GM21515 (cell line): ENCODE results near the gene LIPM.

Source experiments
- ATAC-seq: cut with Tn5 transposase; IDR thresholded peaks from one replicate; pipeline ENCODE4 v1.9.1; 2021; ENCODE audit not compliant: unreplicated experiment

The LIPM gene

GRCh38 chr10:88802523-88803285 lies at the start of gene LIPM:
LIPM (plus strand) TSS chr10:88802730; CDS start chr10:88802897, 167 bp downstream.
- no peak for ATAC-seq

- no peak for ATAC-seq
Observed at GRCh38 chr10:88754287-88754686, 48.2 kb upstream of the LIPM start.

- ATAC-seq, result no peak
Observed at GRCh38 chr10:88755753-88756152, 46.8 kb upstream of the LIPM start.

GRCh38 chr10:88756660-88757059 lies 45.9 kb upstream of the LIPM start:
- no peak for ATAC-seq

- no peak for ATAC-seq
Observed at GRCh38 chr10:88759366-88760101, 43.0 kb upstream of the LIPM start, which contains the start of gene LIPN. LIPN (plus strand) TSS chr10:88760020; CDS start chr10:88761406, 1,386 bp downstream.

GRCh38 chr10:88762906-88763305 lies 39.6 kb upstream of the LIPM start:
- no peak for ATAC-seq

GRCh38 chr10:88763441-88763840 lies 39.1 kb upstream of the LIPM start:
- ATAC-seq, result no peak

GRCh38 chr10:88764110-88764509 lies 38.4 kb upstream of the LIPM start:
- ATAC-seq, result no peak

GRCh38 chr10:88765816-88766215 lies 36.7 kb upstream of the LIPM start:
- no peak for ATAC-seq

GRCh38 chr10:88769384-88769783 lies 33.1 kb upstream of the LIPM start:
- no peak for ATAC-seq

- no peak for ATAC-seq
Observed at GRCh38 chr10:88781206-88781605, 21.3 kb upstream of the LIPM start.

- no peak for ATAC-seq
Observed at GRCh38 chr10:88782222-88782621, 20.3 kb upstream of the LIPM start.

- no peak for ATAC-seq
Observed at GRCh38 chr10:88783724-88784123, 18.8 kb upstream of the LIPM start.

GRCh38 chr10:88786032-88786770 lies 16.3 kb upstream of the LIPM start:
- ATAC-seq, result no peak

GRCh38 chr10:88787463-88787862 lies 15.1 kb upstream of the LIPM start:
- no peak for ATAC-seq

GRCh38 chr10:88788924-88789323 lies 13.6 kb upstream of the LIPM start:
- ATAC-seq, result no peak

GRCh38 chr10:88791924-88792323 lies 10.6 kb upstream of the LIPM start:
- ATAC-seq, result no peak

- ATAC-seq, result no peak
Observed at GRCh38 chr10:88792661-88793060, 9.9 kb upstream of the LIPM start.

- ATAC-seq, result no peak
Observed at GRCh38 chr10:88793712-88794299, 8.7 kb upstream of the LIPM start.

GRCh38 chr10:88794731-88795130 lies 7.8 kb upstream of the LIPM start:
- no peak for ATAC-seq
